ENCODE data around the gene RALGAPA1.

RALGAPA1 gene

DNA sequence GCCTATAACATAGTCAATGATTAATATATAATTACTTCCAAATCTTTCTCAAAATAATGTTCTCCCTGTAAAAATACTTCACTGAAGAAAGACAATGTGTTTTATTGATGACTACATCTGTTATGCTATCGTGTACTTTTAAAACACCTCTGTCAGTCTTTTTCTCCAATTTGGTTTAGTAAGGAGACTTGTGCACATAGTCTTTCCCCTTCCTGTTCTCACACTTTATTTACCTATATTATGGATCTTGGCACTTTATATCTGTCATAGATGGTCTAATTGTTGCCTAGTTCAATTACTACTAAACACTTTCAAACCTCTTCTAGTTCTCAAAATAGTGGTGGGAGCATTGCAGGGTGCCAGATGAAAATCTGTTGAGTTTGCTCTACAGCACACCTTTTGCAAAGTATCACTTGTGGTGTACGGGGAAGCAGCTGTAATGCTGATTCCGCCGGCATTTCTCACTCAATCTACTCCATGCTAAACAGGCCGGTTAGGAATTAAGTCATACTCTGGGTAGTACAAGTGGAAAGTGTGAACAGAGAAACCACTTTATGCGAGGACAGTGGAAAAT, 276.2 kb downstream of the RALGAPA1 start:
- Histone ChIP-seq H3K36me3 (ENCODE audit: insufficient read depth, low read length) (no peaks in the 10 kb centered on the region), H3K27ac (ENCODE audit: low read depth, low read length, poor library complexity, severe bottlenecking) (no peak overlapping the region), H3K9me2 (ENCODE audit: low read depth, low read length) (no peaks in the 10 kb centered on the region), H3K9me3 (ENCODE audit: low read length) (no peaks in the 10 kb centered on the region), H2AFZ (ENCODE audit: low read length) (no peak overlapping the region), H4K20me1 (ENCODE audit: insufficient read depth, low read length) (no peaks in the 10 kb centered on the region), H3K4me2 (ENCODE audit: low read length) (peak overlapping the region; percentile 79), H3F3A (ENCODE audit: insufficient read depth, low read length) (no peaks in the 10 kb centered on the region), H3K9ac (ENCODE audit: low read length) (peak overlapping the region; percentile 44; the same call in 1 of the 2 replicates), H3K4me1 (ENCODE audit: insufficient read depth, low read length, severe bottlenecking) (peaks cover 12% of the 10 kb centered on the region), H3K4me3 (ENCODE audit: low read depth, low read length, poor library complexity, severe bottlenecking) (peak overlapping the region; percentile 69), H3K79me2 (ENCODE audit: insufficient read depth, low read length) (no peaks in the 10 kb centered on the region), H3K27me3 (ENCODE audit: insufficient read depth, low read length) (no peaks in the 10 kb centered on the region)
- TF ChIP-seq, protein P1, sequence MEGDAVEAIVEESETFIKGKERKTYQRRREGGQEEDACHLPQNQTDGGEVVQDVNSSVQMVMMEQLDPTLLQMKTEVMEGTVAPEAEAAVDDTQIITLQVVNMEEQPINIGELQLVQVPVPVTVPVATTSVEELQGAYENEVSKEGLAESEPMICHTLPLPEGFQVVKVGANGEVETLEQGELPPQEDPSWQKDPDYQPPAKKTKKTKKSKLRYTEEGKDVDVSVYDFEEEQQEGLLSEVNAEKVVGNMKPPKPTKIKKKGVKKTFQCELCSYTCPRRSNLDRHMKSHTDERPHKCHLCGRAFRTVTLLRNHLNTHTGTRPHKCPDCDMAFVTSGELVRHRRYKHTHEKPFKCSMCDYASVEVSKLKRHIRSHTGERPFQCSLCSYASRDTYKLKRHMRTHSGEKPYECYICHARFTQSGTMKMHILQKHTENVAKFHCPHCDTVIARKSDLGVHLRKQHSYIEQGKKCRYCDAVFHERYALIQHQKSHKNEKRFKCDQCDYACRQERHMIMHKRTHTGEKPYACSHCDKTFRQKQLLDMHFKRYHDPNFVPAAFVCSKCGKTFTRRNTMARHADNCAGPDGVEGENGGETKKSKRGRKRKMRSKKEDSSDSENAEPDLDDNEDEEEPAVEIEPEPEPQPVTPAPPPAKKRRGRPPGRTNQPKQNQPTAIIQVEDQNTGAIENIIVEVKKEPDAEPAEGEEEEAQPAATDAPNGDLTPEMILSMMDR (IDR thresholded peaks at IDR 0.05; ENCODE audit: low read length) = no peak
- TF ChIP-seq EZH2 (IDR thresholded peaks at IDR 0.05; ENCODE audit: borderline replicate concordance, low read length) = no peak

DNA sequence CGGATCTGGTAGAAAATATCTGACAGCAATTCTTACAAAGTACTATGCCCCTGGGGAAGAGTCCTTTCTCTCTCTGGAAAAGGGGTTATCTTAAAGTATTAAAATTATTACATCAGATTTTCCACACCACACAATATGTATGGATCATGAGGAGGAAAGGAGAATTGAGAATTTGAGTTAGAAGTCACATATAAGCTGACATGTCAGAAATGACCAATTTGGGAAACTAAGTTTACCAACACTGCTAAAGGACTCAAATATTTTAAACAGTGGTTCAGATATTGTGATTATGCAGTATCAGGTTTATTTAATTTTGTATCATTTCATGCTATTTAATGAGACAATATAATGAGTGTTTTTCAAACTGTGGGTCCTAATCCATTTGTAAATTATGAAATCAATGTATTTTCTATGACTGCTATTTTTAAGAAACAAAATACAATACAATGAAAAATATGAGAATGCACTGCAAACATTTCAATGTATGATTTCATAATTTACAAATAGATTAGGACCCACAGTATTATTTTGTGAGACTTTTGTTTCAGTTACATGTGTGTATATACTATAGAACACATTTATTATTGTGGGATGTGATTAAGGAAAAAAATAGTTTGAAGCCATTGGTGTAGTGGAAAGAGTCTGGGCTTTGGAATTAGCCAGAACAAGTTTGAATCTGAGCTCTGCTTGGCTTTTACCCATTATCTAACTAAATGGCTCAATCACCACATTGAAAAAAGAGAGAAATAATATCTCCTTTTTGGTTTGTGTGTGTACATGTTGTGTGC, 276.9 kb downstream of the RALGAPA1 start:
- Histone ChIP-seq H3K27ac (ENCODE audit: low read depth, low read length, poor library complexity, severe bottlenecking) (no peak overlapping the region), H3K36me3 (ENCODE audit: insufficient read depth, low read length) (no peaks in the 10 kb centered on the region), H3K27me3 (ENCODE audit: insufficient read depth, low read length) (no peaks in the 10 kb centered on the region), H2AFZ (ENCODE audit: low read length) (no peak overlapping the region), H3K4me1 (ENCODE audit: insufficient read depth, low read length, severe bottlenecking) (peaks cover 12% of the 10 kb centered on the region), H3K79me2 (ENCODE audit: insufficient read depth, low read length) (no peaks in the 10 kb centered on the region), H3K4me2 (ENCODE audit: low read length) (no peak overlapping the region), H3K4me3 (ENCODE audit: low read depth, low read length, poor library complexity, severe bottlenecking) (no peak overlapping the region), H3K9ac (ENCODE audit: low read length) (no peak overlapping the region), H4K20me1 (ENCODE audit: insufficient read depth, low read length) (no peaks in the 10 kb centered on the region), H3F3A (ENCODE audit: insufficient read depth, low read length) (no peaks in the 10 kb centered on the region), H3K9me2 (ENCODE audit: low read depth, low read length) (no peaks in the 10 kb centered on the region), H3K9me3 (ENCODE audit: low read length) (no peaks in the 10 kb centered on the region)
- TF ChIP-seq, protein P1 (IDR thresholded peaks at IDR 0.05; ENCODE audit: low read length) = no peak
- no peak for TF ChIP-seq EZH2 (IDR thresholded peaks at IDR 0.05; ENCODE audit: borderline replicate concordance, low read length)

DNA sequence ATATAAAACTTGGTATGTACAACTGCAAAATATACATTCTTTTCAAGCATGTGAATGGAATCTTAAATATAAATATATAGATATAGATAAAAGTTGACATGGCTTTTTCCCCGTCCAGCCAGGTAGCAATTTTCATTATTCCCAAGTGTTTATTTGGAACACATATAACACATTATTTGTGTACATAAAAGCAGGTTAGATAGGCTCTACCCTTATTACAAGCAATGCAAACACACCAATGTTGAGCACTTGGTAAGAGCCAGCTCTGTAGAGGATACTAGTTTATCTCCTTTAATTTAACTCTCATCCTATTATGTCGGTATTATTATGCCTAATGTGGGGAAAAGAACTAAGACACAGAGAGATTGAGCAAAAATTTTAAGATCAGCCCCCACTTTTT, 282.1 kb downstream of the RALGAPA1 start:
- no peaks in the 10 kb centered on the region for H3K9me2 ChIP-seq (ENCODE audit: low read depth, low read length)
- H3K9me3 ChIP-seq (ENCODE audit: low read length) = 0 out of 2 replicates have a peak, but pooled peaks cover 4% of the 10 kb centered on the region
- H3K4me3 ChIP-seq (ENCODE audit: low read depth, low read length, poor library complexity, severe bottlenecking) = no peak overlapping the region
- no peaks in the 10 kb centered on the region for H3K36me3 ChIP-seq (ENCODE audit: insufficient read depth, low read length)
- no peaks in the 10 kb centered on the region for H3K27me3 ChIP-seq (ENCODE audit: insufficient read depth, low read length)
- no peak overlapping the region for H2AFZ ChIP-seq (ENCODE audit: low read length)
- no peak for TF ChIP-seq EZH2 (IDR thresholded peaks at IDR 0.05; ENCODE audit: borderline replicate concordance, low read length)
- TF ChIP-seq, protein P1 (IDR thresholded peaks at IDR 0.05; ENCODE audit: low read length) = no peak
- H3K79me2 ChIP-seq (ENCODE audit: insufficient read depth, low read length) = no peaks in the 10 kb centered on the region
- H3K4me1 ChIP-seq (ENCODE audit: insufficient read depth, low read length, severe bottlenecking) = no peaks in the 10 kb centered on the region
- no peak overlapping the region for H3K27ac ChIP-seq (ENCODE audit: low read depth, low read length, poor library complexity, severe bottlenecking)
- H4K20me1 ChIP-seq (ENCODE audit: insufficient read depth, low read length) = no peaks in the 10 kb centered on the region
- H3K4me2 ChIP-seq (ENCODE audit: low read length) = no peak overlapping the region
- no peak overlapping the region for H3K9ac ChIP-seq (ENCODE audit: low read length)
- no peaks in the 10 kb centered on the region for H3F3A ChIP-seq (ENCODE audit: insufficient read depth, low read length)
